Measurements from ENCODE around the gene TAMALIN.

TAMALIN gene

DNA sequence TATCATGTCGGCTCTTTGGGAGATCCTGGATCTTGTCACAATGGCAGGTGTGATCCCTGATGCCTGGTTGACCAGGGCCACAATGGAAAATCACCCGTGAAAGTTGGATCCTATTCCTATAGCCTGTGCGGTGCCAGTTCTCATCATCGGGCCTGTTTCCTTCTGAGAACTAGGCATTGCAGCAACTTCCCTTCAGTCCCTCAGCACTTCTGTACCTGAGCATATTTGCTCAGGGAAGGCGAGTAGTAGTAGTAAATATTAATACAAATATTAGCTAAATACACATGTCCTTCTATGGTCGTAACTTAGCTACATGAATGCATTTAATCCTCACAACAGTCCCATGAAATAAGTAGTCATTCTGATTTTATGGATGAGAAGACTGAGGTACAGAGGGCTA is 22.1 kb upstream of the TAMALIN start:
- DNase-seq (ENCODE audit: low spot score), result no peak

DNA sequence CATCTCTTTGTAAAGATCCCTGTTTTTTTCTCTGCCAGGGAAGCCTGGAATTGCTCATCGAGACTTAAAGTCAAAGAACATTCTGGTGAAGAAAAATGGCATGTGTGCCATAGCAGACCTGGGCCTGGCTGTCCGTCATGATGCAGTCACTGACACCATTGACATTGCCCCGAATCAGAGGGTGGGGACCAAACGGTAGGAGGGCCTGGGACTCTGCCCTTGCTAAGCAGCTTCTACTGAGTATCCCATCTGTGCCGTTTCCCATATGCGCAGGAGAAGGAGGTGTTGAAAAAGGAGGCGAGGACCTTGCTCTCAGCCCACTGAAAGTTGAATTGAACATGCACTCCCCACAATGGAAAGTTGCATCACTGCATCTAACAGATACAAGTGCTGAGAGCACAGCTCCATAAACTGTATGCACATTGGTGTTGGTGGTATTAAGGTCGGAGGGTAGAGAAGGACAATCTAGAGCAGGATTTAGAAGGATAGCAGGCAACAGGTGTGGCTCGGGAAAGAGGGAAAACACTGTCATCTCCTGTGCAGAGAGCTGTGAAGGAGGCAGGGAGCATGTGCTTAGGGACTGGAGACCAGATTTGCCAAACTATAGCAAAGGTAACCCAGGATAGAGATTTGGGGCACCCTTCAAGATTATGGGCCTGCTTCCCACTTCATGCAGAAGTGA is 21.5 kb upstream of the TAMALIN start:
- DNase-seq (ENCODE audit: low spot score), result no peak

DNA sequence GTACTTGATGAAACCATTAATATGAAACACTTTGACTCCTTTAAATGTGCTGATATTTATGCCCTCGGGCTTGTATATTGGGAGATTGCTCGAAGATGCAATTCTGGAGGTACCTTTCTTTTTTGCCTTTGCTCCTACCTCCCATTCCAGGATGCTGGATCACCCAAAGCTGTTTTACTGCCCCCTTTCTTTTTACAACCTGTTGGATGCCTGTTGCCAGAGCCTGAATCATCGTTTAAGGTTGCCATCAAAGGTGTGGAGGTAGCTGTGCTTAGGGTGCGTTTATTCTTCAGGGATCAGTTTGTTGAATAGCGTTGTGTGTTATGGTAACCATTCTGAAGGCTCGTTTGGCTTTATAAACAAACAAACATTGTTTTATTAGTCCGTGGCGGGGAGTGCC is 19.9 kb upstream of the TAMALIN start:
- no peak for DNase-seq (ENCODE audit: low spot score)

DNA sequence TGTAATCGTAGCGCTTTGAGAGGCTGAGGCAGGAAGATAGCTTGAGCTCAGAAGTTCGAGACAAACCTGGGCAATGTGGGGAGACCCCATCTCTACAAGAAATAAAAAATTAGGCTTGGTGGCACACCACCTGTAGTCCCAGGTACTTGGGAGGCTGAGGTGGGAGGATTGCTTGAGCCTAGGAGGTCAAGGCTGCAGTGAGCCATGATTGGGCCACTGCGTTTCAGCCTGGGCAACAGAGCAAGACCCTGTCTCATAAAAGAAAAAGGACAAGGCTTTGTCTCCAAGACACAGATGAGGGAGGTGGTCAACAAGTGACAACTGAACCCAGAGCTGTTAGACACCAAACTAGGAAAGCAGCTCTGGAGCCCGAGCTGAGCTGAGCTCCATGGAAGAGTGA is 14.5 kb upstream of the TAMALIN start:
- DNase-seq (ENCODE audit: low spot score), result no peak

DNA sequence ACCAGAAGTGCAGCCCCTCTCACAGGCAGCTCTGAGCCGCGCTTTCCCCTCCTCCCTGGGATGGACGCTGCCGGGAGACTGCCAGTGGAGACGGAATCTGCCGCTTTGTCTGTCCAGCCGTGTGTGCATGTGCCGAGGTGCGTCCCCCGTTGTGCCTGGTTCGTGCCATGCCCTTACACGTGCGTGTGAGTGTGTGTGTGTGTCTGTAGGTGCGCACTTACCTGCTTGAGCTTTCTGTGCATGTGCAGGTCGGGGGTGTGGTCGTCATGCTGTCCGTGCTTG is 12.3 kb upstream of the TAMALIN start:
- no peak for DNase-seq (ENCODE audit: low spot score)

DNA sequence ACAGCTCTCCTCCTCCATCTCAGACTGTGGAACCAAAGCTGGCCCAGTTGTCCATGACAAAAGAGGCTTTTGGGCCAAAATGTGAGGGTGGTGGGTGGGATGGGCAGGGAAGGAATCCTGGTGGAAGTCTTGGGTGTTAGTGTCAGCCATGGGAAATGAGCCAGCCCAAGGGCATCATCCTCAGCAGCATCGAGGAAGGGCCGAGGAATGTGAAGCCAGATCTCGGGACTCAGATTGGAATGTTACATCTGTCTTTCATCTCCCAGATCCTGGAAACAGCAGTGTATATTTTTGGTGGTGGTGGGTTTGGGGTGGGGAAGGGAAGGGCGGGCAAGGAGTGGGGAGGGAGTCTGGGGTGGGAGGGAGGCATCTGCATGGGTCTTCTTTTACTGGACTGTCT is 11.8 kb upstream of the TAMALIN start:
- DNase-seq (ENCODE audit: low spot score), result no peak

DNA sequence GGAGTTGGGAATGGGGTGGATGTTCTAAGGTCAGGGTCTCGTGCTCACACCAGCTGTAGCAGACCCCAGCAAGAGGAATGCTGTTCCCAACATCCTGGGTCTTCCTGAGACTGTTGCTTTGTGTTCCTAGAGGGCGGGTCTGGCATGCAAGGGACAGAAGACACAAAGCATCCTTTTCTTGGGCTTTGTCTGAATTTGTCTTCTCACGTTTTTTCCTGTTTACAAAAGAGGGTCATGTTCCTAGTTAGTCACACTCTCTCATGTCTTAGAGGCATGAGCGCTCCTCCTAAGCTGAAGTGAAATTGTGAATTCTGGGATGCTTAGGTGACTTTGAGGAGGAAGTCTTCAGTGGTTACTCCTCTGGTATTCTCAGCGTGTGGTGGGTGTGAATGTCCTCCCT is 9.6 kb upstream of the TAMALIN start:
- no peak for DNase-seq (ENCODE audit: low spot score)

DNA sequence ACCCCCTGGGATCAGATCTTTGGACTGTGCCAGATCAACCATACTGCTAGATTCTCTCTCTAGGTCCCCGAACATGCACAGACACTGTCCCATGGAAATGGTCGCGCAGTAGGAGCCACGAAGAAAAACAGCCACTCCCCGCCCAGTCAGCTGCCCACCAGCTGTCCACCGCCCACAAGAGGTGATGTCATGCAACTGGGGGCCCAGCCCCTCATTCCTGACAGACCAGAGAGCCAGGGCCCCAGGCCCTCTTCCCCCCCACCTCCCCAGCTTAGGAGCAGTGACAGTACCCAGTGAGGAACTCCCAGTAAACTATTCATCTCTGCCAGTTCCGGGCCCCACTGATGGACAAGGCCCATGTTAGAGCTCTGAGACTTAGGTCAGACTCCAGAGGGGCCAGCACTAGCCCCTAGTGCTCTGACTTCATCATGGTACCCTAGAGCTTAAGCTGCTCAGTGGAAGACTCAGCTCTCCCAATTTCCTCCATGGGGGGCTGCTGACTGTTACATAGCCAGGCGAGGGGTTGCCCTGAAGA is 3.7 kb upstream of the TAMALIN start:
- DNase-seq (ENCODE audit: low spot score), result no peak

DNA sequence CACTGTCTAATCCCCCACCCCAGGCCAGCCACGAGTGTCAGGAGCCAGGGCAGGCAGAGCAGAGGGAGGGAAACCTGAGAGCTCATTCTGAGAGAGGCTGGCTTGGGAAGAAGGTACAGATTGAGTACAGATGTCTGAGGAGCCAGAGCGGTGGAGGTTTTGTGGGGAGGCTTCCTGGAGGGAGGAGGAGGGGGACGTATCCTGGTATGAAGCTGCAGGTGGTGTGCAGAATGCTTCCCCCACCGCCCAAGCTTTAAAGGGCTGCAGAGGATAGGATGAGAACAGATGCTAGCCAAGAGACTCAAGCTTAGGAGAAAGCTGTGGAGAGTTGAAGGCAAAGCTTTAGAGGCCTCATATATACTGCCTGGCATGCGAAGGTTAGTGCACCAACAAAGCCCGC is 3.2 kb upstream of the TAMALIN start:
- DNase-seq (ENCODE audit: low spot score), result no peak

DNA sequence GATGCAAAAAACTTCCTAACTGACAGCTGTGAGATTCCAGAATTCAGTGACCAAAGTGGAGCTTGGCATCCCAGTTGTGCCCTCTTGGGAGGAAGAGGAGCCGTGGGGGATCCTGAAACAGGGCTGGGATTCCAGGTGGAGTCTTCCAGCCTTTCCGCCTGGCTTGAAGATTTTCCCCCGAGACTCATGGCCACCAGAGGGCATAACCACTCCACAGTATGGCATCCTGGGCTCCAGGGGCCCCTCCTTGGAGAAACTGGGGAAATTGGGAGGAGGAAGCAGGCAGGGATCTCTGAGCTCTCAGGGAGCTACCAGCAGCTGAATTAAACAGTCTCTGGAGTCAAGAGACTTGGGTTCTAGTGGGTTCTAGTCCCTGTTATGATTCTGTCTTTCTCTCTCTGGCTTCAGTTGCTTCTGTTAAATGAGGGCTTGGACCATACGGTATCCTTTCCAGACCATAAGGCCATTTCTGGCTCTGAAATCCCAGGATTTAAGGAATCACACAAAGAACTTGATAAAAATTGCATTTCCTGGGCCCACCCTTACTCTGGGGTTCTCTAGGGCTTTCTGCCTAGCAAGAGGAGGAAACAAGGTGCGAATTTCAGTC is 2.6 kb upstream of the TAMALIN start:
- peak; percentile 72 for DNase-seq (ENCODE audit: low spot score)

DNA sequence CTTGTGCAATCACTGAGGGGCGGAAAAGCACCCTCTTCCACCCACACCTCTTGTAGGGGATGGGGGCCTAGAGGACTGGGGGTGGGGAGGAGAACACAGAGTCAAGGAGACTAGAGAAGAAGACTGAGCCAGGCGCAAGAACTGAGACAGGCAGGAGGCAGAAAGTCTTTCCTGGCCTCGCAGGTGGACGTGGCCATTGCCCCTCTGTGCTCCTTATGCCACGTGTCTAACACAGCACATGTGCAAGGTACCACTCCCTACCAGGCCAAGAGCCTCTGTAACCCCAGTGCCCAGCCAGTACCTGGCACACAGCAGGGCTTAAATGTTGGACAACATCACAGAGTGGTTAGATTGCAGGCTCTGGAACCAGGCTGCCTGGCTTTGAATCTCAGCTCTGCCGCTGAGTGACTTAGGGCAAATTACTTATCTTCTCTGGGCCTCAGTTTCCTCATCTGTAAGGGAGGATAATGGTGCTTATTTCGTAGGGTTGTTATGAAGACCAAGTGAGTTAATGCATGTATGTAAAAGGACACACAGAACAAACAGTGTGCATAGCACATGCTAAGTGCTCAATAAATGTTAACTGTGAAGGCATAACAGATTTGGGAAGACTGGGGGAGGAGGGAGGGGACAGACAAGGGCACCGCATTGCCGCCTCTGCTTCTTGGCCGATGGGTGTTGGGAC is 1.4 kb upstream of the TAMALIN start:
- no peak for DNase-seq (ENCODE audit: low spot score)

DNA sequence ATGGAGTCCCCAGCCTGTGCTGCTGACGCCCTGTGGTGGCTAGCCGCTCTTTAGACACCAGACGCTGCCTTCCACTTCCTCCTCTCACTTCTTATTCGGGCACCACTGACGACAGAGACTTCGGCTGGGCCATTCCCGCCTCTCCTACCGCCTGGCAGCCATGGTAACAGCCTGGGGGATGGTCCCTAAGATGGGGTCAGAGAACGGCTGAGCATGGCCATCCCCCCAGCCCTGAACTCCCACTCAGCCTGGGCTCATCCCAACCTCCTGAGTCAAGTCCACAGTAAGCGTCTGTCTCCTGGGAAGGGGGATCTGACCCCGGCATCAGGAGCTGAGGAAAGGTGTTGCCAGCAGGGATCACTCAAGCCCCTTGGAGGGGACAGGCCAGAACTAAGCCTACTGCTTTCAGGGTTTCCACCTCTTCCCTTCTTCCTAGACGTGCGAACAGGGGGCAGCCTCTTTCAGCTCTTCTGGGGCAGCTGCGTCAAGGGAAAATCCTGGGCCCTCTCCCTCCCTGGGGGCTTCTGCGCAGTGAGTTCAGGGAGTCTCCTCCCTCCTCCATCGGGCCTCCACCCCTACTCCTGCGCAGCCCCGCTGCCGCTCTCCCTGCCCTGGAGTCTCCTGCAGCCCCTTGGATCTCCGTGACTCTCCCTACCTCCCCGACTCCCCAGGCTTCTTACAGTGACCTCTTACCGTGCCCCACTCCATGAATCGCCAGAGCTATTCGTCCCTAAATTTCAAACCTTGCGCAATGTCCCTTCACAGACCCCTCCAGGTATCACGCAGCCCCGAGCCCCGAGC is 643 bp upstream of the TAMALIN start:
- DNase-seq (ENCODE audit: low spot score), result peak; percentile 55

DNA sequence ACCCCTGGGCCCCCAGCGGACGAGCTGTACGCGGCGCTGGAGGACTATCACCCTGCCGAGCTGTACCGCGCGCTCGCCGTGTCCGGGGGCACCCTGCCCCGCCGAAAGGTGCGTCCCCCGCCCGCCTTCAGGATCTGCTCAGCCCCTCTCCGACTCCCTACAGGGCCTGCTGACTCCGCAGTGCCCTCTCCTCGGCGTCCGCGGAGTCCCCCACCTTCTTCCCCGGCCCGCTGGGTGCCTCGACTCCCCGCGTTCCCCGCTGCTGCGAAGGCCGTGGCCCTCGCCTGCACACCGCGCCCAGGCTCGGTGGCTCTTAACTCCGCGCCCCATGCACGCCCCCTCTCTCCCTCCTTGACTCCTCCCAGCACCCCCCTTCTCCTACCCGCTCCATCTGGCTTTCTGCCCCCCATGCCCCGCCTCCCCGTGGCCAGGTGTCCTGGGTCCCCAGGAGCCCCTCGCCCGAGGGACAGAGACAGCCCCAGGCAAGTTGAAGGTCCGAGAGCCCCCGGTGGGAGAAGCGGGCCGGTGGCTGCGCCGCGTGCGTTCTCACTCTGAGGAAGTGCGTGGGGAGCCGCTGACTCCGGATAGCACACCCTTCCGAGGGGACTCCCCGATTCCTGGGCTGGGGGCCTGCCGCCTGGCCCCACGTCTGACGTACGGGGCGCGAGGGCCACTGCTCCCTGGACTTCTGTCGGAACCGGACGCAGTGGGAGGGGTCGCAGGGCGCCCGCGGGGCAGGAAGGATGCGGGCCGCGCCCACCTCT is 594 bp downstream of the TAMALIN start:
- DNase-seq (ENCODE audit: low spot score), result no peak

DNA sequence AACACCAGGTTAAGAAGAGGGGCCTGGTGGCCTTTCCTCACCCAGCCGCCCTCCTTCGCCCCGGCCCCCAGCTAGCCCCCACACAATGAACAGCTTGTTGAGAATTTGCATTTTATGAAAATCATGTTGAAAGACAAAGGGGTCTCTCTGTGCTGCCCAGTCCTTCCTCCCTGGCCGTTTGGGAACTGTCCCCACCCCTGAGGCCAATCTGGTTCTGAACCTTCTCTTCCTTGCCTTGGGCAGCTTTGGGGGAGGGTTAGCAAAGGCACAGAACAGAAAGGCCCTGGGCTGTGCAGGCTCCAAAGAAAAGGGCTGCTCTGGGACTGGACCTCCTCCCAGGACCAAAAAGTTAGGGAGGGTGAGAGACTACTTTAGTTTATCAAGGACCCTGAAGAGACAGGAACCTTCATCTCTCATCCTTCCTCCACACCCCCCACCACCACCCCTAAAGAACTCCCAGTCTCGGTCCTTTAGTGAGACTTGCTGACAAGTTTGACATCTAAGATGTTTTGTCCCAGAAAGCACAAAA is 1.3 kb downstream of the TAMALIN start:
- DNase-seq (ENCODE audit: low spot score), result no peak

DNA sequence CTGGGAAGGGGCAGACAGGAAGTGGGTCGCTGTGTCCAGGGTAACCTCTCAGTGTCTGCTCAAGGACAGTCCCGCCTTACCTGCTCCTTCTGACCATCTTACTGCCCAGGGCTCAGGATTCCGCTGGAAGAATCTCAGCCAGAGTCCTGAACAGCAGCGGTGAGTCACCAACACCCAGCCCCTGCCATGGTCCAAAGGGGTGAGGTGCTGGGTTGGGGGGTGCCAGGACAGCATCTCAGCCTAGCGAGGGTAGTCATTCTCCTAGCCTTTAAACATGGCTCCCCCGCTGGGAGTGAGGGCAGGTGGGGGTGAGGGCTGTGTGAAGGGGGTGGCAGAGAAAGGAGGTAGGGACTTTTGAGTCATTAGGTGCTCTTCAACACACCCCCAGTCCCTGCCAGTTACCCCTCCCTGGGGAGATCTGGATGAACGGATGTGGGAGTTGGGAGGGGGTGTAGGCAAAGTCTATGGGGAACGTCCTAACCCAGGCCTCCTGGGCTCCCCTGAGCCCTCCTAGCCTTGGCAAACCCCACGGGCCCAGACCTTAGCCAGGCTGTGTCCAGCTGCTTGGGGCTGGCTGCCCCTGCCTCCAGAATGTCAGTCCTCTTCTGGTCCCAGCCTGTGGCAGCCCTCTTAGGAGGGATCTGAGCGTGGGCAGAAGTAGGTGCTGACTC is 2.5 kb downstream of the TAMALIN start:
- DNase-seq (ENCODE audit: low spot score), result no peak

DNA sequence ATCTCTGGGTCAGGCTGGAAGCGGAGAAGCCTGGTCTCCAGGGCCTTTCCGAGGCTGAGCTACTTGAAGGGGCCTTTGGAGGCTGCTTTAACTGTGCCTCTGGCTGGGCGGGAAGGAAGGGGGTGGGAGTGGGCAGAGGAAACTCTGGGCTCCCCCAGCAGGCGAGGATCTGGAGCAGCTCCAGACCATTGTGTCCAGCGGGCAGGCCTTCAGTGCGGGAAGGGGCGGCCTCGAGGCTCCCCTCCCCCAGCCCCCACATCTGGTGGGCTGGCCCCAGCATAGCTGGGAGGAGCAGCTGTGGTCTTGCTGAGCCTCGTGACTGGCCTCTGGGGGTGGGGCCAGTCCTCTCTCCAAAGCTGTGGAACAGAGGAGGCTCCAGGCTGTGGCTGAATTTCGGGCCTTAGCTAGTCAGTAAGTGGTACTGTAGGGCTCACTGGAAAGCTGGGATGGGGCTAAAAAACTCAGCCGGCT is 3.4 kb downstream of the TAMALIN start:
- peak; percentile 88 for DNase-seq (ENCODE audit: low spot score)

DNA sequence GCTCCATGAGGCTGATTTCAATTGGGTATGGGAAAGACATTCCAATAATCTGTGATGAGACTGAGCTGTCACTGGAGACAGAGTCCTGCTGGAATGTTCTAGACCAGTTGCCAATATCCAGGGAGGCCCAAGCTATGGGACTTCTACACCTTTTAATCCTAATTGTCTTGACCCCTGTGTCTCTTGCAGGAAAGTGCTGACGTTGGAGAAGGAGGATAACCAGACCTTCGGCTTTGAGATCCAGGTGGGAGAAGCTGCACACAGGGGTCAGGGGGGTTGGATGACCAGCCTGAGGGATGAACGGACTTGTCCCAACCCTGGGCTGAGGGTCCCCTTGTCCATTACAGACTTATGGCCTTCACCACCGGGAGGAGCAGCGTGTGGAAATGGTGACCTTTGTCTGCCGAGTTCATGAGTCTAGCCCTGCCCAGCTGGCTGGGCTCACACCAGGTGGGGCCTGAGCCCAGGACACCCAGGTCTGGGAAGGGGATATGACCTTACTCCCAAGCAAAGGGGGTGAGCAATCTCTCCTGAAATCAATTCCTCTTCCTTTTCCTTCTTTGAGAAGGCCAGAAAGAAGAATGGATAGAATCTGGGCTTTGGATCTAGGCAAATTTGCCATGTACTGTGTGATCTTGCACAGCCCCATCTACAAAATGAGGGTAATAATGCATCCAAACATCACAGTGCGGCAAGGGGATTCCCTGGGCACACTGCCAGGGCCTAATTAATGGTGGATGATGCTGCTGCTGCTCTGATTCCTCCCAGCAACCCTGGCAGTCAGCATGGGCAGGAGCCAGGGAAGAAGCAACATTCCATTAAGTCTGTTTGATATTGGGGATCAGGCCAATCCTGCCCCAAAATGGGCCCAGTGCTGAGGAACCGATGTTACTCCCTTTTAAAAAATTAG is 4.2 kb downstream of the TAMALIN start:
- DNase-seq (ENCODE audit: low spot score), result no peak

DNA sequence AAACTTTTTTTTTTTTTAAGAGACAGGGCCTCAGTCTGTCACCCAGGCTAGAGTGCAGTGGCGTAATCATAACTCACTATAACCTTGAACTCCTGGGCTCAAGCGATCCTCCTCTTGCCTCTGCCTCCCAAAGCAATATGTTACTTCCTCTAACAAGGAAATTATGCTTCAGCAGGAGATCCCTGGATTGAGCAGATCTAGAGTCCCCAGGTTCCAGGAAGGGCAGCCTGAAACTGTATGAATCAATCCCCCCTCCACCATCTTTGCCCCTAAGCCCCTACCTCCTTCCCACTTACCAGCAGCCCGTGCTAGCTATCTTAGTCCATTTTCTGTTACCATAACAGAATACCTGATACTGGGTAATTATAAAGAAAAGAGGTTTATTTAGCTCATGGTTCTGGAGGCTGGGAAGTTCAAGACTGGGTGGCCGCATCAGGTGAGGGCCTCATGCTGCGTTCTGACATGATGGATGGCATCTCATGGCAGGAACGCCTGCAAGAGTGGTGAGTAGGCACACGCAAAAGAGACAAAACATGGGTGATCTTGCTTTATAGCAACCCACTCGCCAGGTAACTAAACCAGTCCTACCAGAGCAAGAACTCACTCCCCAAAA is 5.0 kb downstream of the TAMALIN start:
- DNase-seq (ENCODE audit: low spot score), result no peak

DNA sequence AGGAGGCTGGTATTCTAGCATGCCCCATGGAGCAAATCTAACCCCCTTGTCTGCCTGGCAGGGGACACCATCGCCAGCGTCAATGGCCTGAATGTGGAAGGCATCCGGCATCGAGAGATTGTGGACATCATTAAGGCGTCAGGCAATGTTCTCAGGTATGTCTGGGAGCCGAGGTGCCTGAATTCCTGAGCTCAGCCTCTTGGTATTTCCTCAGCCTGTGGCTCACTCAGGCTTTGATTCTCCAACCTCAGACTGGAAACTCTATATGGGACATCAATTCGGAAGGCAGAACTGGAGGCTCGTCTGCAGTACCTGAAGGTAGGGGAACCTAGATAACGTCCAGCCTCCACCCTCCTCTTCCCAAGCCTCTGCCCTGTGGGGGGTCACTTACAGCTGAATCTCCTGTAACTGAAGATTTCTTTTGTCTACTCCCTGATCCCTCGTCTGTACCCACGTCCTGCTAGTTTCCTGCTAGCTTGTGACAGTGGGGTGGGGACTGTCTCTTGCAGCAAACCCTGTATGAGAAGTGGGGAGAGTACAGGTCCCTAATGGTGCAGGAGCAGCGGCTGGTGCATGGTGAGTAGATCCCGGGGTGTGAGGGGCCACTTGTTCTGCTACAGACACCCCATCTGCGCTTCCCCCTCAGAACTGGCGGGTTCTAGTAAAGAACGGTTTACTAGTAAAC is 7.0 kb downstream of the TAMALIN start:
- no peak for DNase-seq (ENCODE audit: low spot score)

All from globus pallidus (tissue), 1 donor.